Tibial nerve (tissue), 3 donors: ENCODE data around the gene BICD1.

Experiments
- CTCF ChIP-seq, 5 experiments: fragments of 200-600 bp in 3 of 5; fragments of 450-650 bp in 2 of 5; sonication (generic) in 3 of 5; IDR thresholded peaks; one replicate each; pipeline ENCODE4 v1.5.1; 2016 to 2019; ENCODE audit warnings: antibody characterized with exemption in 5 of 5, mild to moderate bottlenecking in 3 of 5, moderate library complexity in 2 of 5
- POLR2A ChIP-seq, 2 donors: fragments of 450-650 bp; IDR thresholded peaks; one replicate each; pipeline ENCODE4 v1.6.1; 2017; ENCODE audit warnings: antibody characterized with exemption in 2 of 2, mild to moderate bottlenecking in 2 of 2, moderate library complexity in 2 of 2

GRCh38 chr12:32252199-32253073 lies 145.8 kb downstream of the BICD1 start:
- TF ChIP-seq CTCF (IDR thresholded peaks at IDR 0.05) (no peak), POLR2A (IDR thresholded peaks at IDR 0.05) (no peak)
